K562 (cell line): Measurements from ENCODE around the gene CACNA1C. TPM values are rescaled to one million over a fixed set of nuclear protein-coding genes. Genes with fewer than 3 reads are reported as not detected.

Experiments used
- CEBPB ChIP-seq: fragments of 450-650 bp; IDR thresholded peaks from 2 replicates; pipeline ENCODE4 v1.6.1; 2016; ENCODE audit warnings: missing genetic modification characterization, missing compliant biosample characterization
- POLR2G ChIP-seq: fragments of 200-400 bp; formaldehyde crosslinking; IDR thresholded peaks from 2 replicates; pipeline ENCODE4 v1.6.1; 2017; ENCODE audit warnings: low read depth, mild to moderate bottlenecking, antibody characterized with exemption, low read length, moderate library complexity
- TAF7 ChIP-seq: fragments of 450-650 bp; IDR thresholded peaks from 2 replicates; pipeline ENCODE4 v1.6.1; 2016; ENCODE audit warnings: missing genetic modification characterization, missing compliant biosample characterization
- ZNF274 ChIP-seq: IDR thresholded peaks from 2 replicates; pipeline ENCODE4 v1.6.1; 2011; ENCODE audit warnings: low read depth, mild to moderate bottlenecking, low read length, moderate library complexity, borderline replicate concordance
- polyA plus RNA-seq, 8 experiments: library from polyadenylated mRNA; depleted of rRNA in 4 of 8; stranded (reverse) in 5 of 8; unstranded in 3 of 8; fragments of >200 nt; fragmentation: Nextera tagmentation in 2 of 8; fragmentation: Illumina TruSeq in 1 of 8; extraction: Ambion mirVana in 2 of 8; extraction: Trizol in 1 of 8; gene quantifications; 2 replicates each; pipeline versions ENCODE4 v1.2.1 to v1.2.3, GENCODE V29; 2011 to 2014; ENCODE audit warnings: inconsistent platforms in 1 of 8, missing spikeins in 1 of 8
- total RNA-seq, 7 experiments: library from RNA; depleted of rRNA in 6 of 7; stranded (reverse); fragments of >200 nt in 6 of 7; fragmentation: Illumina TruSeq in 2 of 7; extraction: Trizol in 2 of 7; gene quantifications; 2 replicates each; pipeline versions ENCODE4 v1.2.1 to v1.2.3, GENCODE V29; 2011 to 2021; ENCODE audit warnings: low replicate concordance in 1 of 7
- TF ChIP-seq, protein P1 (sequence below): fragments of 450-650 bp; IDR thresholded peaks from 2 replicates; pipeline ENCODE4 v1.6.1; 2017; ENCODE audit warnings: antibody characterized with exemption
- TF ChIP-seq, protein P2 (sequence below): fragments of 150-350 bp; IDR thresholded peaks from 2 replicates; pipeline ENCODE4 v1.6.1; 2014; ENCODE audit warnings: low read depth, mild to moderate bottlenecking, low read length, borderline replicate concordance

Gene CACNA1C
- total and polyA plus RNA-seq, 9 of the 15 experiments (the other 6 are each of a cell fraction or from before 2014, with no cell fraction given) = not detected

DNA sequence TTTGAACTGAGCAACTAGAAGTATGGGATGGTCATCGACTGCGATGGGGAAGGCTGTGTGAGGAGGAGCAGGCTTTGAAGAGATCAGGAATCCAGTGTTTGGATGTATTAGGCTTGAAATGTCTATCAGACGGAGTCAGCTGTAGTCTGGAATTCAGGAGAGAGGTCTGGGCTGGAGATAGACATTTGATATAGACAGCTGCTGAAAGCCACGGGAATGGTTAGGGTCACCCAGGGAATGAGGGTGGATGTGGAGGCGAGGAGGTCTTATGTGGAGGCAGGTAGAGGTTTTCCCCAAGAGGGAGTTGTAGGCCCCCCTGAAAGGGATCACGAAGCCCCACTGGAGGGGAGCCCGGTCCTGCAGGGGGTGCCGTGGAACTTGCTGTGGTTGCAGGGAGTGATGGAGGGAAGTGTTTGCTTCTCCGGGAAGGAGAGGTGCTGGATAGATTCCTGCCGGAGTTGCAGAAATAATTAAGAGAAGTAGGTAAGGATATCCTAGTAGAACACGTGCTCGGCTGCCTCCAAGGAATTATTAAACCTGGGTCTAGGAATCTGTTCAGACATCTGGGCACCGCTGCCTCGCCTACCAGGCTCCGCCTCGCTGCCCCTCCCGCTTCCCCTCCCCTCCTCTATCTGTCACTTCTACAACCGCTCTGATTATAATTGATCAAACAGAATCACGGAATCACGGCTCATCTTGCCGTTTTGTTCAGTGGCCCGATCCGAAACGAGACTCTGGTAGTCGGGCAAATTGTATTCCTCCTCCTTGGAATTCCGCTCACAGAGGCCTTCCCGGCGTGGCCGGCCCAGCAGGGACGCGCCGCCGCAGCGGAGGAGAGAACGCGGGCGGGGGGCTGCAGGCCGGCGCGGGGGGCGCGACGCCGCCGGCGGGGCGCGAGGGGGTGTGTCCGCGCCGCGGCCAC is 826 bp upstream of the CACNA1C start (continued):
- TF ChIP-seq, protein P1, sequence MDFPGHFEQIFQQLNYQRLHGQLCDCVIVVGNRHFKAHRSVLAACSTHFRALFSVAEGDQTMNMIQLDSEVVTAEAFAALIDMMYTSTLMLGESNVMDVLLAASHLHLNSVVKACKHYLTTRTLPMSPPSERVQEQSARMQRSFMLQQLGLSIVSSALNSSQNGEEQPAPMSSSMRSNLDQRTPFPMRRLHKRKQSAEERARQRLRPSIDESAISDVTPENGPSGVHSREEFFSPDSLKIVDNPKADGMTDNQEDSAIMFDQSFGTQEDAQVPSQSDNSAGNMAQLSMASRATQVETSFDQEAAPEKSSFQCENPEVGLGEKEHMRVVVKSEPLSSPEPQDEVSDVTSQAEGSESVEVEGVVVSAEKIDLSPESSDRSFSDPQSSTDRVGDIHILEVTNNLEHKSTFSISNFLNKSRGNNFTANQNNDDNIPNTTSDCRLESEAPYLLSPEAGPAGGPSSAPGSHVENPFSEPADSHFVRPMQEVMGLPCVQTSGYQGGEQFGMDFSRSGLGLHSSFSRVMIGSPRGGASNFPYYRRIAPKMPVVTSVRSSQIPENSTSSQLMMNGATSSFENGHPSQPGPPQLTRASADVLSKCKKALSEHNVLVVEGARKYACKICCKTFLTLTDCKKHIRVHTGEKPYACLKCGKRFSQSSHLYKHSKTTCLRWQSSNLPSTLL = no peak
- TF ChIP-seq POLR2G (no peak), TAF7 (tag) (no peak), CEBPB (tag) (no peak), ZNF274 (no peak)
- TF ChIP-seq, protein P2, sequence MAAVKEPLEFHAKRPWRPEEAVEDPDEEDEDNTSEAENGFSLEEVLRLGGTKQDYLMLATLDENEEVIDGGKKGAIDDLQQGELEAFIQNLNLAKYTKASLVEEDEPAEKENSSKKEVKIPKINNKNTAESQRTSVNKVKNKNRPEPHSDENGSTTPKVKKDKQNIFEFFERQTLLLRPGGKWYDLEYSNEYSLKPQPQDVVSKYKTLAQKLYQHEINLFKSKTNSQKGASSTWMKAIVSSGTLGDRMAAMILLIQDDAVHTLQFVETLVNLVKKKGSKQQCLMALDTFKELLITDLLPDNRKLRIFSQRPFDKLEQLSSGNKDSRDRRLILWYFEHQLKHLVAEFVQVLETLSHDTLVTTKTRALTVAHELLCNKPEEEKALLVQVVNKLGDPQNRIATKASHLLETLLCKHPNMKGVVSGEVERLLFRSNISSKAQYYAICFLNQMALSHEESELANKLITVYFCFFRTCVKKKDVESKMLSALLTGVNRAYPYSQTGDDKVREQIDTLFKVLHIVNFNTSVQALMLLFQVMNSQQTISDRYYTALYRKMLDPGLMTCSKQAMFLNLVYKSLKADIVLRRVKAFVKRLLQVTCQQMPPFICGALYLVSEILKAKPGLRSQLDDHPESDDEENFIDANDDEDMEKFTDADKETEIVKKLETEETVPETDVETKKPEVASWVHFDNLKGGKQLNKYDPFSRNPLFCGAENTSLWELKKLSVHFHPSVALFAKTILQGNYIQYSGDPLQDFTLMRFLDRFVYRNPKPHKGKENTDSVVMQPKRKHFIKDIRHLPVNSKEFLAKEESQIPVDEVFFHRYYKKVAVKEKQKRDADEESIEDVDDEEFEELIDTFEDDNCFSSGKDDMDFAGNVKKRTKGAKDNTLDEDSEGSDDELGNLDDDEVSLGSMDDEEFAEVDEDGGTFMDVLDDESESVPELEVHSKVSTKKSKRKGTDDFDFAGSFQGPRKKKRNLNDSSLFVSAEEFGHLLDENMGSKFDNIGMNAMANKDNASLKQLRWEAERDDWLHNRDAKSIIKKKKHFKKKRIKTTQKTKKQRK = no peak
- TF ChIP-seq, all 486 proteins: peak for 0
